ENCODE measurements around the gene PHLPP1.
A peak's percentile ranks its signal among the peaks of the same experiment; 100 is the strongest.

Gene PHLPP1

GRCh38 chr18:63025251-63026090 lies 310.1 kb downstream of the PHLPP1 start:
- peak; percentile 33 for DNase-seq

DNA sequence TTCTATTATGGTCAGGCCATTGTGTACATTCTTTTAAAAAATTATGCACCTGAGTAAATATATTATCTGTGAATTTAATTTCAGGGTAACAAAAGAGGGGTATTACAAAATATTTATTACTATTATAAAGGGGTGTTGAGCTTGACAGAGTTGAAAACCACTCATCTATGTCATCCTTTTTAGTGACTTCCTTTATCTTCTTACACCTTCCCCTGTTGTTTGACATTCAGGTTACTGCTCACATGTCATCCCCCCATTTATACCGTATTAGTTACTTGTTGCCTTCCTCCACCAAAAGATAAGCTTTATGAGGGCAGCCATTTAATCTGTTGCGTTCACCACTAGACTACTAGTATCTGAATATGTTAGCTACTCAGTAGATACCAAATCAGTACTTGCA lies 313.0 kb downstream of the PHLPP1 start:
- DNase-seq = no peak
